ENCODE measurements around the gene UBIAD1. TPM values are rescaled to one million over a fixed set of nuclear protein-coding genes. Genes with fewer than 3 reads are reported as not detected.

The UBIAD1 gene
- total RNA-seq, 1 donor from 2014 or later: 10.5 TPM

DNA sequence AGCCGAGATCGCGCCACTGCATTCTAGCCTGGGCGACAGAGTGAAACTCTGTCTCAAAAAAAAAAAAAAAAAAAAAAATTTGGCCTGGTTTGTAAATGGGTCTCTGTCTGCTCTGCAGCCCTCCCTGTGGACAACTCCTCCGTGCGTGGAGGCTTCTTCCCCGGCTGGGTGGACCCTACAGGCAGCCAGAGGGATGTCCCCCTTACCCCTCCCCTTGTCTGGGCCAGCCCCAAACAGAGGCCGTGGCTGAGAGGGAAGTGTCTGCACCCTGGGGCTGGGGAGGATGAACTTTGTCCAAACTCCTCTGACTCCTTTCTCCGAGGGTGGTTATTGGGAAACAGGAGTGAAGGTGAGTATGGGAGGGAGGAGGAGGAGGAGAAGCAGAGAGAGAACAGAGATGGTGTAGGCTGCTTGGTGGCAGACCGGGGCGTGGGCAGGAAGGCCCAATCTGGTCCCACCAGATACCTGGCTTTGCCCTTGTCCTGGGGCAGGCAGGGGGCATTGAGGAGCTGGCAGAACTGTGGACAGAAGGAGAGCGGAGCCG, 61.3 kb downstream of the UBIAD1 start:
- no peaks in the 10 kb centered on the region for H3K9me3 Mint-ChIP-seq (ENCODE audit: low read depth)
- peaks cover 28% of the 10 kb centered on the region for H3K27me3 Mint-ChIP-seq (ENCODE audit: low read depth)
- H3K4me1 Mint-ChIP-seq (ENCODE audit: low read depth): peaks cover 2% of the 10 kb centered on the region
- no peak overlapping the region for H3K27ac Mint-ChIP-seq (ENCODE audit: unreplicated experiment)
- H3K36me3 Mint-ChIP-seq (ENCODE audit: low read depth): no peaks in the 10 kb centered on the region
- TF ChIP-seq, protein P1, sequence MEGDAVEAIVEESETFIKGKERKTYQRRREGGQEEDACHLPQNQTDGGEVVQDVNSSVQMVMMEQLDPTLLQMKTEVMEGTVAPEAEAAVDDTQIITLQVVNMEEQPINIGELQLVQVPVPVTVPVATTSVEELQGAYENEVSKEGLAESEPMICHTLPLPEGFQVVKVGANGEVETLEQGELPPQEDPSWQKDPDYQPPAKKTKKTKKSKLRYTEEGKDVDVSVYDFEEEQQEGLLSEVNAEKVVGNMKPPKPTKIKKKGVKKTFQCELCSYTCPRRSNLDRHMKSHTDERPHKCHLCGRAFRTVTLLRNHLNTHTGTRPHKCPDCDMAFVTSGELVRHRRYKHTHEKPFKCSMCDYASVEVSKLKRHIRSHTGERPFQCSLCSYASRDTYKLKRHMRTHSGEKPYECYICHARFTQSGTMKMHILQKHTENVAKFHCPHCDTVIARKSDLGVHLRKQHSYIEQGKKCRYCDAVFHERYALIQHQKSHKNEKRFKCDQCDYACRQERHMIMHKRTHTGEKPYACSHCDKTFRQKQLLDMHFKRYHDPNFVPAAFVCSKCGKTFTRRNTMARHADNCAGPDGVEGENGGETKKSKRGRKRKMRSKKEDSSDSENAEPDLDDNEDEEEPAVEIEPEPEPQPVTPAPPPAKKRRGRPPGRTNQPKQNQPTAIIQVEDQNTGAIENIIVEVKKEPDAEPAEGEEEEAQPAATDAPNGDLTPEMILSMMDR (IDR thresholded peaks at IDR 0.05): no peak
- no peak overlapping the region for H3K4me3 Mint-ChIP-seq (ENCODE audit: unreplicated experiment)
- no peak for DNase-seq (ENCODE audit: low spot score)

DNA sequence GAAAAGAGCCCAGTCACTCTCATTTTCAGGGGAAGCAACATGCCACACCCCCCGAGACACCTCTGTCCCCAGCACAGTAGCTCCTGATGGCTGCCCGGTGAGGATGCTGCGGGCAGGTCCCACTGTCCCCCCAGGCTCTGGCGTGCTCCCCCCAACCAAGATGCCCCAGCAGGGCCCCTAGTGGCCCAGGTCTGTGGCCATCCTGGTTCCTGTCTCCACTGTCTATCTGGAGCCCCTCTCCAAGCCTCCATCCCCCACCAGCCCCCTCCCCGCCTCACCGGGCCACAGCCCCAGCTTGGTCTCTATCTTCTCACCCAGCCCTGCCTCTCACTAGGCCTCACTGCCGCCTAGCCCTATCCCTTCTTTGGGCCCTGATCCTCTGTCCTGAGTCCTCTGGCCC, 61.8 kb downstream of the UBIAD1 start:
- no peak for DNase-seq (ENCODE audit: low spot score)
- TF ChIP-seq, protein P1 (IDR thresholded peaks at IDR 0.05): no peak
- peaks cover 31% of the 10 kb centered on the region for H3K27me3 Mint-ChIP-seq (ENCODE audit: low read depth)
- peaks cover 4% of the 10 kb centered on the region for H3K4me1 Mint-ChIP-seq (ENCODE audit: low read depth)
- H3K27ac Mint-ChIP-seq (ENCODE audit: unreplicated experiment): no peak overlapping the region
- no peaks in the 10 kb centered on the region for H3K9me3 Mint-ChIP-seq (ENCODE audit: low read depth)
- H3K36me3 Mint-ChIP-seq (ENCODE audit: low read depth): no peaks in the 10 kb centered on the region
- no peak overlapping the region for H3K4me3 Mint-ChIP-seq (ENCODE audit: unreplicated experiment)

DNA sequence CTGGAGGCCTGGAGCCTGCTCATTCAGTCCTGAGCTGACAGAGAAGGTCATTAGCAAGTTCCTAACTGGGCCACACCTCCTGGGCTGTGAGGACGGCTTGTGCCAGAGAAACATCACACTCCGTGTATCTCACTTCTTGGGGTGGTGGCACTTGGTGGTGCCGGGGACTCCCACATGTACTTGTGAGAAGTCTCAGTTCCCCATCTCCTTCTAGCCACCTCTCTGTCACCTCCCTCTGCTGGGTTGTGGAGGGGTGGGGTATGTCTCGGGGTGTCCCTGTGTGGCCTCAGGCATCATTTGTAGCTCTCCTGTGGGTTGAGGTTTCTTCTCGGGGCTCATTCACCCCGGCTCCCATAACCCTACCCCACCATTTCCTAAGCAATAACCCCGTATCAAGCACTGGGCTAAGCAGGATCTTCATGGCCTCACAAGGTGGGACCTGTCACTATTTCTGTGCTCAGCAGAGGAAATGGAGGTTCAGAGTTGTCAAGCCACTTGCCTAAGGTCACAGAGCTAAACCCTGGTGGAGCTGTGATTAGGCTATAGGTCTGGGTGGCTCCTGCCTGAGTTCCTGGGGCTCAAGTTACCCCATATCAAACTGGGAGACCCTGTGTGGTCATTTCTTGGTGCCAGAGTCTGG, 62.5 kb downstream of the UBIAD1 start:
- no peak for DNase-seq (ENCODE audit: low spot score)
- Mint-ChIP-seq H3K27me3 (ENCODE audit: low read depth) (peaks cover 38% of the 10 kb centered on the region), H3K36me3 (ENCODE audit: low read depth) (no peaks in the 10 kb centered on the region), H3K9me3 (ENCODE audit: low read depth) (no peaks in the 10 kb centered on the region), H3K4me3 (ENCODE audit: unreplicated experiment) (no peak overlapping the region), H3K27ac (ENCODE audit: unreplicated experiment) (no peak overlapping the region), H3K4me1 (ENCODE audit: low read depth) (peaks cover 8% of the 10 kb centered on the region)
- TF ChIP-seq, protein P1 (IDR thresholded peaks at IDR 0.05): no peak

DNA sequence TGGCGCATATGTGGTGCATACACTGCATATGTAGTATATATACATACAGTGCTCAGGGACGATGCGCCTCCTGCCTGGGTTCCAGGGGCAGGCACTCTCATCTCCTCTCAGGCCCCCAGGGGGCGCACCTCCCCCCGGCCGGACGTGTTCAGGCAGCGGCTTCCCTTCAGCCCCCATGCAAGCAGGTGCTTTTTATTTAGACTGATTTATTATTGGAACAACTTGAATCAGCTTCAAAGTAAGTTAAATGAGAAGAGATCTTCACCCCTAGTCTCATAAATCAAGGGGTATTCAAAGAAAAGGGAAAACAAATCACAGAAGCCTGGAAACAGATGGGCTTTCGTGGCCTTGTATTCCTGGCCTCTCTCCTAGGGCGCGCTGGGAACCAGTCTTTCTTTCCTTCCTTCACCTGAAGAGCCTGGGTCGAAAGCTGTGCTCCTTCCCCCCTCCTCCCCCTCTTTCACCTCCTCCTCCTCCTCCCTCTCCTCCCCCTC, 64.6 kb downstream of the UBIAD1 start:
- DNase-seq (ENCODE audit: low spot score): no peak
- no peak overlapping the region for H3K27ac Mint-ChIP-seq (ENCODE audit: unreplicated experiment)
- H3K4me1 Mint-ChIP-seq (ENCODE audit: low read depth): peaks cover 8% of the 10 kb centered on the region
- H3K36me3 Mint-ChIP-seq (ENCODE audit: low read depth): no peaks in the 10 kb centered on the region
- H3K27me3 Mint-ChIP-seq (ENCODE audit: low read depth): peaks cover 54% of the 10 kb centered on the region
- TF ChIP-seq, protein P1 (IDR thresholded peaks at IDR 0.05): peak; percentile 83
- no peaks in the 10 kb centered on the region for H3K9me3 Mint-ChIP-seq (ENCODE audit: low read depth)
- H3K4me3 Mint-ChIP-seq (ENCODE audit: unreplicated experiment): no peak overlapping the region

Other genes with a start within 250 kb of the UBIAD1 start
- not detected in 3 replicates for gene MASP2, start 226.0 kb upstream of the UBIAD1 start, total RNA-seq
- 140 to 176 TPM (median 141 TPM) in 3 replicates for gene SRM, start 213.2 kb upstream of the UBIAD1 start, total RNA-seq
- gene EXOSC10, start 173.3 kb upstream of the UBIAD1 start, total RNA-seq: 49.1 to 57.2 TPM (median 49.8 TPM) in 3 replicates
- gene ANGPTL7, start 83.8 kb upstream of the UBIAD1 start, total RNA-seq: 0.15 TPM in 1 of 3 replicates, not detected in the others
- 33.8 to 51.4 TPM (median 36.9 TPM) in 3 replicates for gene MTOR, start 10.6 kb upstream of the UBIAD1 start, total RNA-seq
- 0.05 to 0.21 TPM in 2 of 3 replicates, not detected in the other for gene DISP3, start 206.0 kb downstream of the UBIAD1 start, total RNA-seq

All from chondrocyte (in vitro differentiated cells).